HG03520 (cell line): ENCODE data around the gene PKHD1.

Experiments used
- ATAC-seq: cut with Tn5 transposase; IDR thresholded peaks from one replicate; pipeline ENCODE4 v1.9.1; 2021; ENCODE audit warnings: mild to moderate bottlenecking, moderate library complexity; ENCODE audit not compliant: unreplicated experiment

Gene PKHD1

GRCh38 chr6:52046456-52046855, 41.0 kb downstream of the PKHD1 start:
- no peak for ATAC-seq

GRCh38 chr6:52045481-52045880, 41.9 kb downstream of the PKHD1 start:
- ATAC-seq, result no peak

- ATAC-seq, result no peak
Measured at GRCh38 chr6:52045033-52045432, 42.4 kb downstream of the PKHD1 start.

DNA sequence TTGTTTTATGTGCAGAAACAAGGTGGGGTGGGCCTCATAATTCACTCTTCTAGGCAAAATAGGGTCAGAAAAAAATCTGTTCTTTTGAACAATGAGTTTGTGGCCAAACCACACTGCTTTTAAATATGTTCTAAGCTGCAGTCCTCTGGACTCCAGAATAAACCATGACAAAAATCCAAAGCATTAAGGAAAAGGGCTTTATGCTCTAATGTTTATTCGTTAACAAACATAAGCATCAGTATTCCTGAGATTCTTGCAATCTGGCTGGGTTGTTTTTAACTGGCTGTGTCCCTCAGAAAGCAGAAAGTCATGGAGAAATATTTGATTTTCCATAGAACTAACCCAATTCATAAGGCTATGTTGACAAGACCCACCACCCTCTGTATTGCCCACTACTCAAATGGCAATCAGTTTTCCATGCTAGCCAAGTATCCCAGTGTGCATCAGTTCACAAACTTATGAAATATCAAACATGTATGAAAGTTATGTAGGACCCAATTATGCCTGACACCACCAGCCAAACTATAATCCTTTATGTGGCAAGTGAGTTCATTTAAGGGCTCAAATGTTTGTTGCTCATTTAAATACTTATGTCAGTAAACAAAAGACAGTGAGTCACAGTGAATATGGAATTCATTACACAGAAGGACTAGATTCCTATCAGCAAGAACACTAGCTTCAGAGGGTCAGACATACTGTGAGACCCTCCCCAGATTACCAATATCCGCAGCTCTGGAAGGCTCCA, 45.1 kb downstream of the PKHD1 start:
- no peak for ATAC-seq

GRCh38 chr6:52041134-52041533, 46.3 kb downstream of the PKHD1 start:
- no peak for ATAC-seq

GRCh38 chr6:52027699-52028098, 59.7 kb downstream of the PKHD1 start:
- ATAC-seq, result no peak

- no peak for ATAC-seq
Measured at GRCh38 chr6:52024451-52025068, 62.9 kb downstream of the PKHD1 start.

DNA sequence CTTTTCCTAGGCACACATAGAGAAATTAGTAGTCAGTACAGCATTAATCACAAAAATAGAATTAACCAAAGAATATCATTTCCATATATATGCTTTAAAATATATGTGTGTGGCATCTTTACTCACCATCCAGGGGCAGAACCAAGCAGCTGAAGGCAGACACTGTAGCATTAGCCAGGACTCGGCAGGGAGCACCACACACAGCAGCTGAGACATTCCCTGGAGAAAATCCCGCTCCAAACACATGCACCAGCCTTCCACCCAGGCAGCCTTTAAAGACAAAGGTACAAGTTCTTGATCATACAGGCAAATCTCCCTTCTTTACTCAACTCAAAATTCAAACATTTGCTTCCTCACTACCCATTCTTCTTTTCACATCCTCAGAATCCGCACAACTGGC, 64.7 kb downstream of the PKHD1 start:
- ATAC-seq, result no peak

DNA sequence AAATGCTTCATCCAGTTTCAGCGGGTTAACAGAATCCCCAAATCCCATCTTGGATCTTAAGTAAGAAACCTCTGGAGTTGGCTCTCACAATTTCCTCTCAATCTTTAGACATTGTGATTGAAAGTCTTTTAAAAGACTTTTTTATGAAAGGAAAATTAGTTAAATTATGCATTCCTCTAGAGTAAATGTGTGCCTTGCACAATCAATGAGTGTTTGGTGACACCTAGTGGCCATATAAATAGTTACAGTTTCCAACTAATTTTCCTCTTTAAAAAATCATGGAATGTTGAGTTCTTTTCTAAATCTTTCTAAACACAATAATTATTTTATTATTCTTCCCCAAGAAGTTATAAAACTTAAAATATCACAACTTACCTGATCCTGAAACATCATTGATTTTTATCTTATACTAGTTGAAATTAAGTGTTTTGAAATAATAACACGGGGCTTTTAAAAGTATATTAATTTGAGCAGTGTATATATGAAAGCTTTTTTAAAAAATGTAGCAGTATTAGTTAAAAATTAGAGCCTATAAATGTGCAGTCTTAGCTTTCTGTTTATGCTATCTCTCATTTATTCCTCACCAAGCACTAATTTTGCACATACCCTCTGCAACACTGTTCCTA, 66.4 kb downstream of the PKHD1 start:
- no peak for ATAC-seq

DNA sequence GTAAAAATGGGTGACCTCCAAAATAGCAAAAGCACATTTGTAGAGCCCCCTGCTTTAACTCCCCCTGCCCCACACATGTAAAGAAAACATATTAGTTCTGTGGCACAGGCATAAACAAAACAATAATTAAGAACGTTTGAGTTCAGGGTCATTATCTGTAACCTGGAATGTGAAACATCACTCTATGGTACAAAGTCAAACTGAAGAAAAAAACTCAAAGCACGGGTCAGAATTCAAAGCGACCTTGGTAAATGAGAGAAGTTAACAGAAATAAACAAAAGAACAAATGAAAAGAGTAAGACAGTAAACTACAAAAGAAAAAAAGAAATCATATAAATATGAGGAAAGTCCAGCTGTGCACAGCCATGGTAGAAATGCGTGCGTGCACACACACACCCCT, 67.5 kb downstream of the PKHD1 start:
- no peak for ATAC-seq

DNA sequence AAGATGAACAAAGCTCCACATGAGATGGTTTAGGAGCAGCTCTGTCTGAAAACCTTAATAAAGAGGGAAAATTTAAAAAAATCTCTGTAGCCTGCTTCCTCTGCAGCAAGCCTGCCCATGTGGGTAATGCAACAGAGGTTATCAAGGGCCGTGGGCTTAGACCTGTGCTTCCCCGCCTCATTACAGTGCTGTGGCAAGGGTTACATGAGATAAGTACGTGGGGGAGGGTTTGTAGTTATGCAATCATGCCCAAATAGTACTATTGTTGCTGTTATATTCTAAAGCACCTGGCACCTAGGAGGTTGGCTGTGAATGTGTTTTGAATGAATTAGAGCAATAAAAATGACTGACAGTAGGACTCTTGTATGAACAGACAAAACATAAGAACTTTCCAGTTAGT, 68.3 kb downstream of the PKHD1 start:
- no peak for ATAC-seq

- ATAC-seq, result no peak
Measured at GRCh38 chr6:52016915-52017748, 70.3 kb downstream of the PKHD1 start.

GRCh38 chr6:52015953-52016352, 71.5 kb downstream of the PKHD1 start:
- ATAC-seq, result no peak

DNA sequence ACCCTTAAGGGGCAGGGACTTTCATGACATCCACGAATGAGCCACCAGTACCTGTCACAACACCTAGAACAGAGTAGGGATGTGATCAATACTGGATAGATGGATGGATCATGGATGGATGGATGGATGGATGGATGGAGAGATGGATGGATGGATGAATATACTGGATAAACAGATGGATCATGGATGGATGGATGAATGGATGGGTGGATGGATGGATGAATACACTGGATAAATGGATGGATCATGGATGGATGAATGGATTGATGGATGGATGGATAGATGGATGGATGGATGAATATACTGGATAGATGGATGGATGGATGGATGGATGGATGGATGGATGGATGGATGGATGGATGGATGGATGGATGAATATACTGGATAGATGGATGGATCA, 73.0 kb downstream of the PKHD1 start:
- ATAC-seq, result no peak

- ATAC-seq, result no peak
Measured at GRCh38 chr6:52013035-52013434, 74.4 kb downstream of the PKHD1 start.

DNA sequence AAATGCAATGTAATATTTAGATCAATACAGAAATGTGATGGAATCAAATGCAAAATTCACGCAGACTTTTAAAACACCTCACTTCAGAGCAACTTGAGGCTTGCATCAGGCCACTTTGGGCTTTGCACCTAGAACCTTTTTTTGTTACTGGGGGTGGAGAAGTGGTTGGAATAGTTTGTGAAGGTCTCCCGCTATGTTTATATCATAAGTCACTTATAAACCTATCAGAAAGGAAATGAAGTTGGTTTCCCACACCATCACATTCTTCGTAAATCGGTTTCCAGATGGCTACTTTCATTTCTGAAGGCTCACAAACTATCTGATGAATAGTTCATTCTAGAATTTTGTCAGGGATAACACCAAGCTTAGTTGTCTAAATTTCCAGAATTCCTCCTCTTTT, 74.8 kb downstream of the PKHD1 start:
- ATAC-seq, result no peak

DNA sequence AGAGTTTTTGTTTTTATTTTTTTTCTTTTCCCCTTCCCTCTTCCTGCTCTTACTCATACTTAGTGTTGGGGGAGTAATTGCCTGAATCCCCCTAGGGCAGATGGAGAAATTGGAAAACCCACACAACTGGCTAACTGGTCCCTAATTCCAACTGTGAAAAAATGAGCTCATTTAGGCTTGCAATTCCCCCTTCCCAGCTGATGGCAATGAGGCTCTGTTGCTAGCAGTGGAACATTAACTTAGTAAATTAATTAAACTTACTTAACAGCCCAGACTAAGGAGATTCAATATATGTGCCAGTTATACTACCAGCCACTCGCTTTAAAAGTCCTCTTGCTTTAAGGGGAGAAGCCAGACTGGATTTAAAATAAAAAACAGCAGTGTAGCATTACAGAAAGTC, 76.6 kb downstream of the PKHD1 start:
- no peak for ATAC-seq

DNA sequence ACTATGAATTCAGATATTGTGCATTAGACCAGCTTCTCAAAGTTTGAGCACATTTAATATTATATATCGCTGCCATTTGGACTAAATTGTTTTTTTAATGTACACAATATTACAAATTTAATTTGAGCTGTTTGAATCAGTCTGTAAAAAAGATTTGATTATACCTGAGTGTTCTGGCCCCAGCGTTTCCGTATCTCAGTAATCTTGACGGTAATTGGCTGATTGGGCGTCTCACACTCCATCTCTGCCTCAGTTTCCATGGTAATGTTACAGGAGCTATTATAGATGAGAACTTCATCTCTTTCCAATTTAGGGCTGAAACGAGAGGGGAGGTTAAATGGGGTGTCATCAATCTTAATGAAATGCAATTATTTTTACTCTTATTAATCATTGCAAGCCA, 77.3 kb downstream of the PKHD1 start:
- no peak for ATAC-seq

DNA sequence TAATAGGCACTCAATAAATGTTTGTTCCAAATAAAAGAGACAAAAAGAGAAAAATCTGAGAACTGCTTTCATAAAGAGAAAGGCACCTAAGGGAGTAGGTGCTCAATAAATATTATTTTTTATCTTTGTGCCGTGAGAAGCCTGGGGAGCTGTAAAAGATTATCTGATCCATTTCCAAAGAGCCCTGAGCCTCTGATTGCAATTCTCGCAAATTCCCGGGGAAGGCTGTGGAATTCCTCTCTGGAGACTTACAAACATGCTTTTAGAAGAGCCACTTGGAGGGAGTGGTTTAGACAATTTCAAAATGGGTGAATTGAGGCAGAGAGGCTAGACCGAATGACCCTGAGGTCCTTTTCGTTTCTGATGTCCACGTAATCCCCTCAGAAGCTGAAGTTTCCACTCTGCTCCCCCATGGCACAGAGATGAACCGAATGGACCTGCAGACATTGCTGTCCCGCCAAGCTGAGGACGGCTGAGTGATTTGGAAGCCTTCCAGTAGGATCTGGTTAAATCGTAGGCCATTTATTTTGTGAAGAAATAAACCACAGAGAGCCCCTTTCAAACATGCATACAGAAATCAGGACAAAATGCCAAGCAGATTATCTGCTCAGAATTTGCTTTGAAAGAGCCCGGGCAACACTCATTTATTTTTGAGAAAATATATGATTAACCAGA, 77.8 kb downstream of the PKHD1 start:
- no peak for ATAC-seq

DNA sequence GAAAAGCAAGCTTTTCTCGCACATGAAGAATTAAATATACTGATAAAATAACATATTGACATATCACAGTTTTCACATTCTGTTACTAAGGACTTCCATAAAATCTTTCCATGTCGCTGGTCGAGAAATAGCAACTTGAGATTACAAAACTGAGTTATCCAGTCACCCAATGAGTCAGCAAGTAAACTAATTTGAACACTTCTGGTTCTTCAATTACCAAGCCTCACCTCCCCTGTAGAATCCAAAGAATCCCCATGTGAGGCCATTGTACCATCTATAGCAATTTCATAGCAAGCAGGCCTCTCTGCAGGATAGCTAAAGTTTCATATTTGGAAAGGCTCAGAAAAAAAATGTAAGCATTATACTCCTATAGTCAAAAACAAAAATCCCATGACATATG, 87.3 kb downstream of the PKHD1 start:
- no peak for ATAC-seq
